GM18502 (cell line): ENCODE measurements around the gene PYHIN1.
A peak's percentile ranks its signal among the peaks of the same experiment; 100 is the strongest.
"Not testable (repeated sequence)": the region's sequence is repeated elsewhere in the genome, so short reads cannot be mapped to it uniquely, and the experiment has no call there.

ENCODE experiments used
- ATAC-seq: cut with Tn5 transposase; IDR thresholded peaks from one replicate; pipeline ENCODE4 v1.9.1; 2021; ENCODE audit warnings: mild to moderate bottlenecking; ENCODE audit not compliant: unreplicated experiment, poor library complexity

The PYHIN1 gene

DNA sequence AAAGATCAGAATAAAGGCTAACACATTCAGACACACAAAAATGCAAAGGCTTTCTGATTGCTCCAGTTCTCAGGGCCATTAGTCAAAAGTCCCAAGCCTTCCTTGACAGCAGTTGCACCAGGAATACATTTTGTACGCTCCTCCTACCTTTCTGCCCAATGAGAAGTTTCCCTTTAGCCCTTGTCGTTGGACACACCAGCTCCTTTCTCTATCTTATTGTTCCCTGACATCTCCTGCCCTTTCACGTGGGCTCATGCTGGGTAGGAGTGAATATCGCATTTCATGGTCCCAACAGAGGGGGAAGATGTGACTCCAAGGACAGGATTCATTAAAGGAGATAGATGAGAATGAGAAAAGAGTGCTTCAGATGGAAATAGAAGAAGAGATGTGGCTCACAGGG is 44.9 kb downstream of the PYHIN1 start:
- ATAC-seq: no peak

DNA sequence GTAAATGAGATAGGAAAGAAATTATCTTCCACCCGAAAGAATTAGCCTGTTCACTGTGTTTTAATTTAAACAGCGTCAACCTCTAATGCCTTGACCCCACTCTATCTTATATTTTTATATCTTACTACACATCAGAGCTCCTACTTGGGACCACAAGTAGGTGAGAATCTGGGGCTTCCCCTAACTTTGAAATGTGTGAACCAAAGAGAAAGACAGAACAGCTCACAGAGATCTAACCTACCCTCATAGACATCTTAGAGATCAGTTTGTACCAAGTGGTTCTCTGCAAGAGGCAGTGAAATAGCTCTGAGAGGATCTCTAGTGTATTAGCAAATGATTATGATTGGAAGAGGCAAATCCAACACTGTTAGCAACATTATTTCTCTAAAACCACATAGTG is 47.4 kb downstream of the PYHIN1 start:
- no peak for ATAC-seq

DNA sequence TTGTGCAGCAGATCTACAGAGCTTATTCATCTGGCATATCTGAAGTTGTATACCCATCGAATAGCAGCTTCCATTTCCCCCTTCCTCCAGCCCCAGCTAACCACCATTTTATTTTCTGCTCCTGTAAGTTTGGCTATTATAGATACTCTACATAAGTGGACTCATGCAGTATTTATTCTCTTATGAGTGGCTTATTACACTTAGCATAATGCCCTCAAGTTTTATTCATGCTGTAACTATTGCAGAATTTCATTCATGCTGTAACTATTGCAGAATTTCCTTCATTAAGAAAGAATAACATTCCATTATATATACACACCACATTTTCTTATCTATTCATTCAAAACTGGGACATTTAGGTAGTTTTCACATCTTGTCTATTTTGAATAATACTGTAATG is 47.9 kb downstream of the PYHIN1 start:
- no peak for ATAC-seq

DNA sequence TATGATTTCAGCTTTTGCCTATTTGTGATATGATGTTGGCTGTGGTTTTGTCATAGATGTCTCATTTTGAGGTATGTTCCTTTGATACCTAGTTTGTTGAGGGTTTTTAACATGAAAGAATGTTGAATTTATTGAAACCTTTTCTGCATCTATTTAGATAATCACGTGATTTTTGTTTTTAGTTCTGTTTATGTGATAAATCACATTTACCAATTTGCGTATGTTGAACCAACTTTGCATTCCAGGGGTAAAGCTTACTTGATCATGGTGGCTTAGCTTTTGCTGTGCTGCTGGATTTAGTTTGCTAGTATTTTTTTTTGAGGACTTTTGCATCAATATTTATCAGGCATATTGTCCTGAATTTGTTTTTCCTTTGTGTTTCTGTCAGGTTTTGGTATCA is 51.9 kb downstream of the PYHIN1 start:
- no peak for ATAC-seq

DNA sequence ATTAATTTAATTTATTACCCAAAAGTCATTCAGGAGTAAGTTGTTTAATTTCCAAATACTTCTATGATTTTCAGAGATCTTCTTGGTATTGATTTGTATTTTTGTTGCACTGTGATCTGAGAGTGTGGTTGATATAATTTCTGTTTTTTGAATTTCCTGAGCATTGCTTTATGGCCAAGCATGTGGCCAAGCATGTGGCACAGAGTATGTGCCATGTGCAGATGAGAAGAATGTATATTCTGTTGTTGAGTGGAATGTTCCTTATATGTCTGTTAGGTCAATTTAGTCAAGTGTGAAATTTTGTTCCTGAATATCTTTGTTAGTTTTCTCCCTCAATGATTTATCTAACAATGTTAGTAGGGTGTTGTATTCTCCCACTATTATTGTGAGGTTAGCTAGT is 53.0 kb downstream of the PYHIN1 start:
- no peak for ATAC-seq

DNA sequence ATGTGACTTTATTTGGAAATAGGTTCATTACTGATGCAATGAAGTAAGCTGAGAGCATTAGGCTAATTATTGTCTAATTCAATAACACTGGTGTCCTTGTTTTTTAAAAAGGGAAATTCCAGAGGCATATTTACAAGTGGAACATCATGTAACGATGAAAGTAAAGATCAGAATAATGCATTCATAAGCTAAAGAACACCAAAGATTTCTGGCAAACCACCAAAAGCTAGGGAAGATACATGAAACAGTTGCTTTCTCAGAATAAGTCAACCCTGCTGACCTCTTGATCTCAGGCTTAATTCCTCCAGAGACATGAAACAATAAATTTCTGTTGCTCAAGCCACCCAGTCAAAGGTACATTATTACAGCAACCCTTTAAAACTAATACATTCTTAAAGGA is 58.1 kb downstream of the PYHIN1 start:
- no peak for ATAC-seq

DNA sequence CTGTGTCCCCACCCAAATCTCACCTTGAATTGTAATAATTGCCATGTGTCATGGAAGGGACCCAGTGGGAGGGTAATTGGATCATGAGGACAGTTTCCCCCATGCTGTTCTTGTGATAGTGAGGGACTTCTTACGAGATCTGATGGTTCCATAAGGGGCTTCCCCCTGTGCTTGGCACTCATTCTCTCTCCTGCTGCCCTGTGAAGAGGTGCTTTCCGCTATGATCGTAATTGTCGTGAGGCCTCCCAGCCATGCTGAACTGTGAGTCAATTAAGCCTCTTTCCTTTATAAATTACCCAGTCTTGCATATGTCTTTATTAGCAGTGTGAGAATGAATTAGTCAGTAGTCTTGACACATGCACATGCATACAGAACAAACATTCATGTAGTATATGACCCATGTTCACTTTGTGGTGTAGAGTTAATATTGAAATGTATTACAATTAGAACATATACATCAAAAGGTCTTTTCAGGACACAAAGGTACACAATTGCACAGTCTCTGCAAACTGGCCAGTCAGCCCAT is 61.5 kb downstream of the PYHIN1 start:
- ATAC-seq: no peak

DNA sequence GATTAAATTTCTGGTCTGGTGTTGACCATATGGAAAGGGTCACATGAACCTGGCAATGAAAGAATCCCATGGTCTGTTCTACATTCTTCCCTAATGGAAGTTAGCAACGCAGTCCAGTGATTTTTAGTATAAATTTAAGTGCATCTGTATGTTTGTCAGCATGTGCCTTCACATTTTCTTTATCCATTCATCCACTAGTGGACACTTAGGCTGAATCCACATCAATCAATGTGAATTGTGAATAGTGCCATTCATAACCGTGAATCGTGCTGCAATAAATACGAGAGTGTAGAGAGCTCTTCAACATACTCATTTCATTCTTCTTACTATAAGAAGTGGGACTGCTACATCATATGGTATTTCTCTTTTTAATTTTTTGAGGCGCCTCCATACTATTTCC is 65.6 kb downstream of the PYHIN1 start:
- ATAC-seq: no peak

DNA sequence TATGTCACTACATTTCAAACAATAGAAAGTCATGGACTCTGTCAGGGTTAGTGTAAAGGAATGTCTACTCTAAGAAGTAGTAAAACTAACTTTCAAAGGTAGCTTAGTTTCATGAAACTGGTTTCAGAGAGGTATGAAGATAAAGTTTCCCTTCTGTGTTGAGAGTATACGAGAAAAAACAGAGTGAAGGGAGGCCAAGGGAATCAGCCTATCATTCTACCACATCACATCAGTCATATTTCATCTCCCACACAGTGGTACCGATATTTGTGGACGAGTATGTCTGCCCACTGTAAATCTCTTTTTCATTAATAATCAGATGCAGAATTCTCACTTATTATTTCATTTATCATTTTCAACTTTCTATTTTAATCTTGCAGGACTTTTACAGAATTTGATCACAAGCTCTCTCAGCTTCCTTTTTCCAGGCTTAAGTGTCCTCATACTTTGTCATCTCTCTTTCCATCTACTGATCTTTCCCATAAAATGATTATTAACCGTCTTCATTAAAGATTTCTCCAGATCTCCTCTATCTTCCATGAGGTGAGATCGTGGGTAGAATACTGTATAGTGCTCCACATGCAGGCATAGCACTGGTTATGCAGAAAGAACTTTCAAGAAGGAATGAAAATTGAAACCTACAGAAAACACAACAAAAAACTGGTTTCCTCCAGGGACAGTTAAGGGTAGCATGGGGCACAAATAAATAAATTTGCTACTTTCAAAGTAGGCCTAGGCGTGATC is 66.9 kb downstream of the PYHIN1 start:
- no peak for ATAC-seq

DNA sequence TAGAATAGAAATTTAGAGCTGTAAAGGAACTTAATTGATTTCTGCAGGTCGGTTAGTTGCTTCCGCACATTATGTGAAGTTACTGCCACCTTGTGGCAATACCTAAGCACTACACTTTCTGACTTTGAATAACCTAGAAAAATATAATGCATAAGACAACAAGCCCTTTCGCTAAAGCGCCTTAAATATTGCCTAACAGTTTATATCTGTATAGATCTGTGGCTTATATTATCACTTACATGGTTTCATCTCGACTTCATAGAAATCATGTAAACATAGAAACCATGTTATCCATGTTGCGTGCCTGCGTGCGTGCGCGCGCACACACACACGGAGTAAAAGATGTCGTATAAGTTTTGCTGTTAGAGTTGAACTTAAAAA is 67.4 kb downstream of the PYHIN1 start:
- no peak for ATAC-seq

DNA sequence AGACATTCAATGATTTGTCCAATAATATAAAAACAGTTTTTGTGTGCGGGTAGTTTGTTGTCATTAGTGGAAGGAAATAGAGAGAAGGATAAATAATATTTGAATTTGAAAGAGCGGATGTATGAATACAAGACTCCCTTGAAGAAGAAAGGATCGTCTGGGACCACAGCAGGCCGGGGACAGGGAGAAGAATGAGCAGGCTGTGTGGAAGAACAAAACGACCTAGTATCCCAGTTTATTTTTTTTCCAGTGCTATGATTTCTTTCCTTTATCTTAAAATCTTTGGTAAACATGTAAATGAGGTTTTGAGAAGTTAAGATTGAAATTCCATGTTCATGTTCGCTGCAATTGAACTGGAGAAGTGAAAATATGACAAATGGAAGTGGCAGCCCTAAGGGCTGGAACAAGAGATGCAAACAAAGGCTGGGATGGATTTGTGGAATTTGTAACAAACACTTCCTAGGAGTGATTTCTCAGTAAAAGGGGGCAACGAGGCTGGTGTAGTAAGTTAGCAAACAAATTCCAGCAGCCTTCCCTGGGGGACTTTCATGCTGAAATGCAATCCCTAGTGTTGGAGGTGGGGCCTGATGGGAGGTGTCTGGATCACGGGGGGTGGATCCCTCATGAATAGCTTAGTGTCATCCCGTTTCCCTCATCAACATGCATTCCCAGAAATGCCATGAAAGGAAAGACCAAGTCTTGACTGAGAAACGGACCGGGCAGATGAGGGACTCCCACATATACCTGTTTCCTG is 68.1 kb downstream of the PYHIN1 start:
- no peak for ATAC-seq

DNA sequence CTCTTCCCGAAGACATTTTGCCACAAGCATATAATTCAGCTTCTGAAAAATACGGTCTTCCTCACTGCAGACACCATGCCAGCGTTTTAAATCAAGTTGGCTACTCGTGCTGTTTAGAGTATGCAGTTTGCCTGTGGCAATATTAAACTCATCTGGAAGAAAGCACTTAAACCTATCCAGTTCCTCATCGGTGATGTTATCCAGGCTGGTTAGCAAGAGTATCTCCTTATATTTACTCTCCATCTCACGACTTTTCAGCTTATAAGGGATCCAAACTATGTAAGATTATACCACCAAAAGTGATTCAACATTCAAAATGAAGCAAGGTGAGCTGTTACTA is 68.7 kb downstream of the PYHIN1 start:
- ATAC-seq: no peak

DNA sequence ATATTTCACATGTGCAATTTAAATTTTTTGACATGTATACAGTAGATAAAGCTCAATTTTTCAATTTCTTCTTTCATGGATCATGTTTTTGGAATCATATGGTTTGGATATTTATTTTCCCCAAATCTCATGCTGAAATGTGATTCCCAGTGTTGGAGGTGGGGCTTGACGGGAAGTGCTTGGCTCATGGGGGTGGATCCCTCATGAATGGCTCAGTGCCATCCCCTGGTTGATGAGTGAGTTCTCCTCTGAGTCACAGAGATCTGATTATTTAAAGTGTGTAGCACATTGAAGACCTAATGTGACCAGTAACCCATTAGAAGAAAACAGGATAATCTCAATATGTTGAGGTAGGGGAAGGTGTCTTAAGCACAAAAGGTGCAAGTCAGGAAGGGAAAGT is 69.3 kb downstream of the PYHIN1 start:
- no peak for ATAC-seq

DNA sequence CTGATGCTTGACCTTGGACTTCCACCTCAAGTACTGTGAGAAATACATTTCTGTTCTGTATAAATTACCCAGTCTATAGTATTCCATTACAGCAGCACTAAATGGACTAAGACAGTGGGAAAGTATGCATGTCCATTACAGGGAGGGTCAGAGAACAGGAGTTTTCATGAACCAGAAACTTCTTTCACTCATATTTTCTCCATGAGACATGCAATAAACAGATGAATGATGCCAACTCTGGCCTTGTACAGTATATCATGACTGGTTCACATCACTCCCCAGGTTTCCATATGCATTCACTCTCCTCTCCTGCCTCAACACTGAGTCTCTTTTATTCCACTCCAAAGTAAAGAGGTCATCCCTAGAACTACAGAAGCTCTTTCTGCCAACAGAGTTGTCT is 73.8 kb downstream of the PYHIN1 start:
- no peak for ATAC-seq

DNA sequence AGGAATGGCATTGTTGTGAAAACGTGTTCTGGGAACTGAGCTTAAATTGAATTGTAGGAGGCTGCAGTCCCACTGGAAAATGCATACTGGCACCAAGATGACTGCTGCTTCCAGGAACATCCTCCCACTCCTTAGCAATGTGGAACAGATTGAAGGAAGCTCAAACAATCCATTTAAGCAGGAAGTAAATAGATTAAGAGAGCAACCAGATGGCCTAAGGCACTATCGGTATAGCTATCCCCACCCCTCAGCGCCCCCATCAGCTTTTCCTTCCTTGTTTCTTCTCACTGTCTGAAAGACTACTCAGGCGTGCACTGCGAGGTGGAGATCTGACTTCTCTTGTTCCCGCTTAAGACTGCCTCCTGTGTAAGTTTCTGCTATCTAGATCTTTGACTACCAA is 74.3 kb downstream of the PYHIN1 start:
- ATAC-seq: no peak

DNA sequence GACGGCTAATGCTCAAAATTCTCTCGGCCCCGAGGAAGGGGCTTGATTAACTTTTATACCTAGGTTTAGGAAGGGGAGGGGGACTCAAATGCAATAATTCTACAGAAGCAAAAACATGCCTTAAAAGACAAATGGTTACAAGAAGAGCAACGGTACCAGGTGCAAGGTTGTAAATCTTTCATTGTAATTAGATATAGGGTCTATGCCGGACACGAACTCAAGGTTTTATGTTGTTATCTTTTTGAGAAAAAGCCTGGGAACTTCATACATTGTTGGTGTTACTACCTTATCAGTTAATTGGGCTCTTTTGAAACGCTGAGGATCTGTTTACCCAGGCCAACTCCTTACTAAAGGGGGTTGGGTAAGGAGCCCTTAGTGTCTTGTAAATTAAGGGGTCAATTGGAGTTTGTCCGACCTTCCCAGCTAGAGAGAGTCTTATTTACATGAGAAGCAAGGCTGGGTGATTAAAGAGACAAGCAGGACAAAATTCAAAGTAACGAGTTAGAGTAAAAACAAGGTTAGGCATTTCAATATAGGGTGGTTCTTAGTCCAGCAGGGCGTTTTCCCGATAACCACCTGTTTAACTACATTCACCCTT is 75.0 kb downstream of the PYHIN1 start:
- ATAC-seq: not testable (repeated sequence)

DNA sequence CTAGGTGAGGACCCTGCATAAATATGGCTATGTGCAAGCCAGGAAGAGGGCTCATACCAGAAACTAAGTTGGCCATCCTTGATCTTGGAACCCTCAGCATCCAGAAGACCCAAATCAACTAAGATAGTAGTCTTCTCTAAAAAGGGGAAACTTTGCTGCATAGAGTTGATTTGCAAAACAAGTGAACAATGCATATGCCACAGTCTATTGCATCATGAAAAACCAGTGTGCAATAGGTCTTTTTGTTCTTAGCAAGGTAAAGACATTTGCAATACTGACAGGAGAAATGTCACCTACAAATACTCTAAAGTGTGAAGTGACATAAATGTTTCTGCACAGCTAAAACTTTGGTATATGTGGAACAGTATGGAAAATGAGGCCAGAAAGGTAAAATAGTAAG is 76.4 kb downstream of the PYHIN1 start:
- no peak for ATAC-seq

DNA sequence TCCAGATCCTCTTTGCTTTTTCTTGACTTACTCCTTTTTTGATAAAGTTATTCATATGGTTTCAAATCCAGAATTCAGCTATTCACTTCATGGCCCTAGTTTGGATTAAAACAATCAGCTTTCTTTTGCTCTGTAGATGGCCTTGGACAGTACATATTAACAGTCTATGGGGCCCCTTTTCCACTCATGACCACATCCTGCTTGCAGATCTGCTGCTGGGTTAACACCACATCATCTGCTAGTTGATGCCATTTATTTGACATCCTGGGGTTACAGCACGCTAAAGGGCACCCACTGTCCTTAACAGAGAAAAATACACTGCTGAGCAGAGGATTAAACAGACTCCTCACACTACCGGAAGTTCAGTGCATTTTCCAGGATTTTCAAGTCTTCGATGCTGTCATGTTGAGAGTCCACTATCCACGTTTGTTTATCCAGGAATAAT is 77.4 kb downstream of the PYHIN1 start:
- ATAC-seq: peak; percentile 76

DNA sequence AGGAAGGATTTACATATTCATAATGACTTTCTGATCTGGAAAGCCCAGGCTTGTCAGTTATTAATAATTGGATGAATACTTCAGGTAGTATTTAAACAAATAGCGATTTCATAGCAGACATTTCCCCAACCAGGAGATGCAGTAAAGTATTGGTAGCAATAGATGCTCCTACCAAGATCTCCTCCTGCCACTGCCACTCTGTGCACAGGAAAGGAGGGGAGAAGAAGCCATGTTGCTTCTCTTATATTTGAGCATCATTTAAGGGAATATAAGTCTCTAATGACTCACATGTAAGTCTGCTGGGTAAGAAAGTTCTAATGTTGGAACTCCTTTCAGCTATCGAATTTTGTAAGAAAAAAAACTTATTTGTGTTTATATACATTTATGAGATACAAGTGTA is 77.9 kb downstream of the PYHIN1 start:
- no peak for ATAC-seq

DNA sequence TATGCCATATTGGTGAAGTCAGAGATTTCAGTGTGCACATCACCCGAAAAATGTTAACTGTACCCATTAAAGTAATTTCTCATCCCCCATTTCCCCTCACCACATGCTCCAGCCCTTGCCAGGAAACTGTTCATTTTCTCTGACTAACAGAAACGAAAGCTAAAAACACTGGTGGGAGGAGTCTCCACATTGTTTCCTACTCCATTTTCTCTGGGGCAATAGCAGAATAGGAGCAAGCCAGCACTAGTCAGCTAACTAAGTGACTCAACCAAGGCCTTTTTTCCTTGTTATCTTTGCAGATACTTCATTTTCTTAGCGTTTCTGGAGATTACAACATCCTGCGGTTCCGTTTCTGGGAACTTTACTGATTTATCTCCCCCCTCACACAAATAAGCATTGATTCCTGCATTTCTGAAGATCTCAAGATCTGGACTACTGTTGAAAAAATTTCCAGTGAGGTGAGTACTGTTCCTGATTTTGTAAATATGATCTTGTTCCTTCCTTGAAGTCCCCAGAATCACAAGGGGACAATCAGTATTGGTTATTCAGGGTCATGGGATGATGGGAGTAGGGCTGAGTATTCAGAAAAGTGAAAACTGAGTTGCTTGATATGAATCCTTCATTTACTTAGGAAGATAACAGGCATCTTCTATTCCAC is 78.5 kb downstream of the PYHIN1 start, which contains the start of gene IFI16:
IFI16 (plus strand) TSS at position 204 of the 658 bp plus-strand sequence. CDS start 4,774 bp downstream, outside the sequence.
- ATAC-seq: peak; percentile 65

DNA sequence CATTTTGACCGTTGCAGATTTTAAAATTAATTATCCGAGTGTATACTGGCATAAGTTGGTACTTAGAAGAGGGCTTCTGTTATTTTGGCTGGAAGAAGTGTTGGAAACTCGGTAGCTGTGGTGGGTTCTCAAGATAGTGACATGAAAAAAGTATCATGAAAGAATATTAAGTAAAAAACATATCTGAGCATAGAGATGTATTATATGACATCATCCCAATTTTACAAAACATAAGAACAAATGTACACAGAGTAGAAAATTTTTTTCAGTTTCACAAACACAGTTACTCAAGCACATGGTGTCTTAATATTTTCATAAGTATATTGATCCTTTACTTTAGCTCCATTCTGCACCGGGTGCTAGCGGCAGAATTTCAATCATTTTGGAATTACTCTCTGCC is 79.0 kb downstream of the PYHIN1 start:
- no peak for ATAC-seq
